IgD-negative memory B cell (primary cell): Measurements from ENCODE around the gene FOS. TPM values are rescaled to one million over a fixed set of nuclear protein-coding genes. Genes with fewer than 3 reads are reported as not detected.
"Not testable (repeated sequence)": the region's sequence is repeated elsewhere in the genome, so short reads cannot be mapped to it uniquely, and the experiment has no call there.

Experiments
- H3K27ac Mint-ChIP-seq, 3 donors: one replicate each; pipeline ENCODE4 v1.8.0; 2020 to 2022; ENCODE audit warnings: mild to moderate bottlenecking in 3 of 3, mixed read lengths in 3 of 3, moderate library complexity in 1 of 3
- H3K27me3 Mint-ChIP-seq: one replicate; pipeline ENCODE4 v1.8.0; 2021; ENCODE audit warnings: mixed read lengths
- H3K36me3 Mint-ChIP-seq: one replicate; pipeline ENCODE4 v1.8.0; 2020; ENCODE audit warnings: mild to moderate bottlenecking, mixed read lengths
- H3K4me1 Mint-ChIP-seq, 3 donors: one replicate each; pipeline ENCODE4 v1.8.0; 2020 to 2022; ENCODE audit warnings: mixed read lengths in 3 of 3, mild to moderate bottlenecking in 1 of 3
- H3K4me3 Mint-ChIP-seq, 4 donors: one replicate each; pipeline ENCODE4 v1.8.0; 2020 to 2022; ENCODE audit warnings: mild to moderate bottlenecking in 4 of 4, mixed read lengths in 4 of 4, moderate library complexity in 3 of 4
- H3K9me3 Mint-ChIP-seq, 3 donors: one replicate each; pipeline ENCODE4 v1.8.0; 2020 to 2021; ENCODE audit warnings: mixed read lengths in 3 of 3, mild to moderate bottlenecking in 1 of 3
- polyA plus RNA-seq: library from polyadenylated mRNA; unstranded; fragments of 300-500 nt; fragmentation: Illumina TruSeq; gene quantifications from one replicate; pipeline ENCODE4 v1.2.3, GENCODE V29; 2021

FOS gene
- polyA plus RNA-seq, 1 donor from 2014 or later, result 487 TPM

DNA sequence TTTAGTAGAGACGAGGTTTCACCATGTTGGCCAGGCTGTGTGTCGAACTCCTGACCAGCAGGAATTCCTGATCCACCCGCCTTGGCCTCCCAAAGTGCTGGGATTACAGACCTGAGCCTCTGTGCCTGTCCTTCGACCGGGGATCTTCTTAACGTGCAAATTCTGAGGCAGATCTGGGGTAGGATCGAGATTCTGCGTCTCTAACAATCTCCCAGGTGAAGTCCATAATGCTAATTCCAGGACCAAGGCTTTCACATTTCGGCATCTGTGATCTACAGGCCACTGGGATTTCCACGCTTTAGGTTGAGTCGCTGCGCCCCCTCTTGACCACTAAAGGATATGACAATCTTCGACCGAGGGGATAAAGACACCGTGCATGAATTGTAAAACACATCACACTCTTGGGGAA, 24.8 kb downstream of the FOS start:
- H3K27ac Mint-ChIP-seq, result peak overlapping the region in 1 of 3 donors; percentile 87
- no peak overlapping the region for H3K4me3 Mint-ChIP-seq
- no peaks in the 10 kb centered on the region for H3K9me3 Mint-ChIP-seq

DNA sequence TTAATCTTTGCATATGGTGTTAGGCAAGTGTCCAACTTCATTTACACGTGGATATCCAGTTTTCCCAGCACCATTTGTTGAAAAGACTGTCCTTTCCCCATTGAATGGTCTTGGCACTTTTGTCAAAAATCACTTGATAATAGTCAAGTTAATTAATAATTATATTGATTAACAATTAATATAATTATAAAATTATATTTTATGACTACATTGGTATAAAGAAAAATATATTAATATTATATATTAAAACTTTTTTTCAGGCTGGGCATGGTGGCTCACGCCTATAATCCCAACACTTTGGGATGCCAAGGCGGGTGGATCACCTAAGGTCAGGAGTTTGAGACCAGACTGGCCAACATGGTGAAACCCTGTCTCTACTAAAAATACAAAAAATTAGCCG, 27.8 kb downstream of the FOS start:
- H3K36me3 Mint-ChIP-seq, H3K27ac Mint-ChIP-seq, H3K9me3 Mint-ChIP-seq, H3K27me3 Mint-ChIP-seq, H3K4me3 Mint-ChIP-seq: not testable (repeated sequence)
- H3K4me1 Mint-ChIP-seq, result peaks cover 2 to 15% (median 7%) of the 10 kb centered on the region in 3 donors

More for the DNA sequence above, 24.8 kb downstream of the FOS start:
- H3K4me1 Mint-ChIP-seq, result peaks cover 0 to 15% (median 7%) of the 10 kb centered on the region in 3 donors
- H3K36me3 Mint-ChIP-seq, result peaks cover 2% of the 10 kb centered on the region
- H3K27me3 Mint-ChIP-seq, result no peaks in the 10 kb centered on the region

GRCh38 chr14:75306927-75307699, 28.5 kb downstream of the FOS start:
- peak overlapping the region in 1 of 3 donors; percentile 88 for H3K27ac Mint-ChIP-seq
- H3K27me3 Mint-ChIP-seq, result peaks cover 2% of the 10 kb centered on the region
- H3K9me3 Mint-ChIP-seq, result no peaks in the 10 kb centered on the region
- peaks cover 4% of the 10 kb centered on the region for H3K36me3 Mint-ChIP-seq
- peaks cover 4 to 13% (median 9%) of the 10 kb centered on the region in 3 donors for H3K4me1 Mint-ChIP-seq
- H3K4me3 Mint-ChIP-seq, result no peak overlapping the region

GRCh38 chr14:75307700-75308379, 29.2 kb downstream of the FOS start:
- H3K4me3 Mint-ChIP-seq, result peak overlapping the region in 1 of 4 donors; percentile 70

DNA sequence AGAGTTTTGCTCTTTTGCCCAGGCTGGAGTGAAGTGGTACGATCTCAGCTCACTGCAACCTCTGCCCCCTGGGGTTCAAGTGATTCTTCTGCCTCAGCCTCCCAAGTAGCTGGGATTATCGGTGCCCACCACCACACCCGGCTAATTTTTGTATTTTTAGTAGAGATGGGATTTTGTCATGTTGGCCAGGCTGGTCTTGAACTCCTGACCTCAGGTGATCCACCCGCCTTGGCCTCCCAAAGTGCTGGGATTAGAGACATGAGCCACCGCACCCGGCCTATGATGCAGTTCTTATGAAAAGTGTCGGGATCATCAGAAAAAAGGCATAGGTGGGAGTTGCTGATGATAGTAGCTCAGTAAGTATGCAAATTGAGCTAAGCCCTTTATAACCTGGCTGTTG, 30.4 kb downstream of the FOS start:
- H3K4me3 Mint-ChIP-seq, H3K27ac Mint-ChIP-seq, H3K9me3 Mint-ChIP-seq, H3K36me3 Mint-ChIP-seq, H3K27me3 Mint-ChIP-seq: not testable (repeated sequence)
- H3K4me1 Mint-ChIP-seq, result peaks cover 4 to 12% (median 5%) of the 10 kb centered on the region in 3 donors

More at GRCh38 chr14:75307700-75308379, 29.2 kb downstream of the FOS start:
- Mint-ChIP-seq H3K27ac (peak overlapping the region in 1 of 3 donors; percentile 88), H3K27me3 (peaks cover 2% of the 10 kb centered on the region), H3K9me3 (no peaks in the 10 kb centered on the region), H3K36me3 (peaks cover 4% of the 10 kb centered on the region), H3K4me1 (peaks cover 4 to 15% (median 9%) of the 10 kb centered on the region in 3 donors)

GRCh38 chr14:75309561-75309960, 30.9 kb downstream of the FOS start:
- not testable (repeated sequence) for H3K27ac Mint-ChIP-seq, H3K4me3 Mint-ChIP-seq, H3K36me3 Mint-ChIP-seq, H3K9me3 Mint-ChIP-seq, H3K27me3 Mint-ChIP-seq
- peaks cover 4 to 12% (median 5%) of the 10 kb centered on the region in 3 donors for H3K4me1 Mint-ChIP-seq

DNA sequence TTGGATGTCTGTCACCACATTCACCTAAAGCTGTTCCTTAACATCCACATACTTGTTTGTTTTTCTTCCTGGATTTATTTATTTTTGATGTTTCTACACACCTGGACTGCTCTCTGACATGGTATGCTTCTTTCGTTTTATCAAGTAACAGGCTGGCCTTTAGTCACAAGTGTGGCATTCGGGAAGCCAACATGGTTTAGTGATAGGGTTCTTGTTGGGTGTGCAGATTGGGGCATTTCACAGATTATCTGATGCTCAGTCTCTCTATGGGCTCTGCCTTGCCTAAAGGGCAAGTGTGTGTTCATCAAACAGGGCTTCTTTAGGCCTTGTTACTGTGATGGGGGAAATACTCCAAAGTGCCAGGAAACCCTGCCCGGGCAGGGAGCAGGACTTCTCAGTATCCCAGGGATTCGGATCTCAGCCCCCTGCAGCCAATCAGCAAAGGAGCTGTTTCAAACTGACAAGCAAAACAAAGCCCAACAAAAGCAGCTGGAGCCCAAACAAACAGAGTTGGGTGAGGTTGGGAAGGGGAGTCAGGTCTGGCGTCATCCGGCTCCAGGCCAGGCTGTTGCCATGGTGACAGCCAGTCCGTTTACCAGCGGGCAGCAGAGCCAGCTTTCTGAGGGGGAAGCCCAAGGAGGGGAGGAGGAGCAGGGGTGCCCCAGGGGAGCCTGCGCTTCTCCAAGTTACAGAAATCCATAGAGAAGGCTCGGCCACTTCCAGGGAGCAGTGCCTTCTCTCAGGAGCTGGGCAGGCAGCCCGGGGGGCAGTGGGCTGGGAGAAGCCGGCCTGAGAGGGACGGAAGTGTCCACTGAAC, 31.9 kb downstream of the FOS start:
- peaks cover 2% of the 10 kb centered on the region for H3K36me3 Mint-ChIP-seq
- peaks cover 4 to 12% (median 5%) of the 10 kb centered on the region in 3 donors for H3K4me1 Mint-ChIP-seq
- no peak overlapping the region for H3K4me3 Mint-ChIP-seq
- H3K9me3 Mint-ChIP-seq, result no peaks in the 10 kb centered on the region
- H3K27ac Mint-ChIP-seq, result no peak overlapping the region
- peaks cover 2% of the 10 kb centered on the region for H3K27me3 Mint-ChIP-seq

- Mint-ChIP-seq H3K9me3 (no peaks in the 10 kb centered on the region), H3K4me3 (no peak overlapping the region), H3K36me3 (peaks cover 2% of the 10 kb centered on the region), H3K4me1 (peaks cover 4 to 12% (median 5%) of the 10 kb centered on the region in 3 donors), H3K27me3 (peaks cover 2% of the 10 kb centered on the region), H3K27ac (no peak overlapping the region)
Observed at GRCh38 chr14:75311356-75311755, 32.7 kb downstream of the FOS start.

GRCh38 chr14:75312341-75312740, 33.7 kb downstream of the FOS start:
- Mint-ChIP-seq H3K9me3 (no peaks in the 10 kb centered on the region), H3K27me3 (peaks cover 2% of the 10 kb centered on the region), H3K4me3 (no peak overlapping the region), H3K4me1 (peaks cover 4 to 8% (median 5%) of the 10 kb centered on the region in 3 donors), H3K36me3 (peaks cover 2% of the 10 kb centered on the region), H3K27ac (no peak overlapping the region)

GRCh38 chr14:75313294-75313693, 34.7 kb downstream of the FOS start:
- no peak overlapping the region for H3K27ac Mint-ChIP-seq
- peaks cover 2 to 4% (median 3%) of the 10 kb centered on the region in 3 donors for H3K4me1 Mint-ChIP-seq

GRCh38 chr14:75315144-75315543, 36.5 kb downstream of the FOS start:
- Mint-ChIP-seq H3K4me1 (peaks cover 2 to 4% (median 3%) of the 10 kb centered on the region in 3 donors), H3K9me3 (no peaks in the 10 kb centered on the region), H3K4me3 (no peak overlapping the region), H3K36me3 (peaks cover 2% of the 10 kb centered on the region), H3K27ac (no peak overlapping the region), H3K27me3 (peaks cover 2% of the 10 kb centered on the region)

More at GRCh38 chr14:75313294-75313693, 34.7 kb downstream of the FOS start:
- Mint-ChIP-seq H3K27me3 (peaks cover 2% of the 10 kb centered on the region), H3K36me3 (peaks cover 2% of the 10 kb centered on the region), H3K4me3 (no peak overlapping the region), H3K9me3 (no peaks in the 10 kb centered on the region)

GRCh38 chr14:75317148-75317547, 38.5 kb downstream of the FOS start:
- no peaks in the 10 kb centered on the region for H3K27me3 Mint-ChIP-seq
- peaks cover 0 to 3% (median 0%) of the 10 kb centered on the region in 3 donors for H3K4me1 Mint-ChIP-seq
- no peak overlapping the region for H3K27ac Mint-ChIP-seq
- no peak overlapping the region for H3K4me3 Mint-ChIP-seq
- H3K36me3 Mint-ChIP-seq, result no peaks in the 10 kb centered on the region
- H3K9me3 Mint-ChIP-seq, result no peaks in the 10 kb centered on the region

DNA sequence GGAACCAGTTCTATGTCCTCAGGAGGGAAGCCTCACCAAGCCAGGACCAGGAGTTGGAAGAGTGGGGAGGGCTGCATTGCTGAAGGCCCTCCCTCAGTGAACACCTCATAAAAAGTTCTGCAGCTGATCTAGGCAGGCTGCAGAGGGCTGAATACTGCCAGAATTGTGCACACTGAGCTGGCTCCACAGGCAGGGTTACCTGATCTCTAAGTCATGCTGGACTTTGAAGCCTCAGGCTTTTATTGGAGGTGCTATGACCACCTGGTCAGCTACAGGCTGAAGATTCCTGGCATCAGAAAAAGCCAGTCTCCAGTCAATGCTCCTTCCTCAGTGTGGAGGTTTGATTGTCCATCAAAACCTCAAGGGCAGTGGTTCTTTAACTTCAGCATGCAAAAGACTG, 39.7 kb downstream of the FOS start:
- H3K4me3 Mint-ChIP-seq, result no peak overlapping the region
- peak overlapping the region in 1 of 3 donors; percentile 47 for H3K27ac Mint-ChIP-seq
- no peaks in the 10 kb centered on the region for H3K27me3 Mint-ChIP-seq

GRCh38 chr14:75319021-75319420, 40.4 kb downstream of the FOS start:
- no peak overlapping the region for H3K27ac Mint-ChIP-seq
- no peaks in the 10 kb centered on the region for H3K9me3 Mint-ChIP-seq
- H3K36me3 Mint-ChIP-seq, result no peaks in the 10 kb centered on the region
- no peaks in the 10 kb centered on the region for H3K4me1 Mint-ChIP-seq
- peak overlapping the region in 1 of 4 donors; percentile 13 for H3K4me3 Mint-ChIP-seq
- H3K27me3 Mint-ChIP-seq, result no peaks in the 10 kb centered on the region

More for the DNA sequence above, 39.7 kb downstream of the FOS start:
- Mint-ChIP-seq H3K36me3 (no peaks in the 10 kb centered on the region), H3K9me3 (no peaks in the 10 kb centered on the region), H3K4me1 (no peaks in the 10 kb centered on the region)

- Mint-ChIP-seq H3K36me3 (no peaks in the 10 kb centered on the region), H3K27ac (no peak overlapping the region), H3K9me3 (no peaks in the 10 kb centered on the region), H3K27me3 (no peaks in the 10 kb centered on the region), H3K4me1 (no peaks in the 10 kb centered on the region), H3K4me3 (no peak overlapping the region)
Observed at GRCh38 chr14:75320196-75320595, 41.6 kb downstream of the FOS start.
